ENCODE results near the gene ZNF722. TPM values are rescaled to one million over a fixed set of nuclear protein-coding genes. Genes with fewer than 3 reads are reported as not detected.
"Not testable (repeated sequence)": the region's sequence is repeated elsewhere in the genome, so short reads cannot be mapped to it uniquely, and the experiment has no call there.

Gene ZNF722
- polyA plus RNA-seq (2013), result not detected in 2 replicates

GRCh38 chr7:63998549-63998948 lies at the start of gene ZNF722:
Gene ZNF722 (plus strand): TSS chr7:63998849. CDS start chr7:63998962, 113 bp downstream.
- no peak within 1 kb of the TSS for H4K12ac ChIP-seq (ENCODE audit: low read depth, low read length)
- peaks cover 15% of the 10 kb centered on the region for H3K9me3 ChIP-seq (ENCODE audit: insufficient read depth, low read depth, low read length)
- no peak within 1 kb of the TSS for H3K14ac ChIP-seq (ENCODE audit: low read length)
- H3K18ac ChIP-seq (ENCODE audit: low read length), result no peak within 1 kb of the TSS
- no peak within 1 kb of the TSS for H3K4ac ChIP-seq (ENCODE audit: low read depth, low read length)
- no peaks in the 10 kb centered on the region for H3K36me3 ChIP-seq (ENCODE audit: control insufficient read depth in 1 of 2, insufficient read depth in 2 of 2, low read length in 2 of 2)
- H3K4me3 ChIP-seq (ENCODE audit: low read depth, low read length), result no peak within 1 kb of the TSS
- DNase-seq, result no peak
- no peaks in the 10 kb centered on the region for H3K79me1 ChIP-seq (ENCODE audit: low read length)
- no peaks in the 10 kb centered on the region for H3K4me1 ChIP-seq (ENCODE audit: control insufficient read depth in 1 of 2, insufficient read depth in 2 of 2, low read length in 2 of 2)
- no peak within 1 kb of the TSS for H4K91ac ChIP-seq (ENCODE audit: low read depth, low read length)
- H2BK12ac ChIP-seq (ENCODE audit: low read length), result no peak within 1 kb of the TSS
- H3K27ac ChIP-seq (ENCODE audit: low read depth, low read length), result no peak within 1 kb of the TSS
- no peak within 1 kb of the TSS for H2AK5ac ChIP-seq (ENCODE audit: low read length)
- H2AFZ ChIP-seq (ENCODE audit: insufficient read depth, low read length, poor library complexity), result no peak within 1 kb of the TSS
- no peak within 1 kb of the TSS for H2BK5ac ChIP-seq (ENCODE audit: low read depth, low read length, poor library complexity)
- no CpG with 5 or more reads among the region's 10 CpGs for WGBS (ENCODE audit: extremely low coverage, insufficient coverage, insufficient read length)
- H4K8ac ChIP-seq (ENCODE audit: low read depth, low read length), result no peak within 1 kb of the TSS
- no peak within 1 kb of the TSS for H3K23ac ChIP-seq (ENCODE audit: low read length)
- no peaks in the 10 kb centered on the region for H3K79me2 ChIP-seq (ENCODE audit: control insufficient read depth, insufficient read depth, low read length, poor library complexity)
- H3K9ac ChIP-seq (ENCODE audit: low read length), result no peak within 1 kb of the TSS
- H3K4me2 ChIP-seq (ENCODE audit: low read length), result no peak within 1 kb of the TSS
- H2BK120ac ChIP-seq (ENCODE audit: insufficient read depth, low read length, poor library complexity), result no peak within 1 kb of the TSS
- H3K27me3 ChIP-seq (ENCODE audit: insufficient read depth, low read length), result no peaks in the 10 kb centered on the region

GRCh38 chr7:63953181-63953580 lies 45.5 kb upstream of the ZNF722 start:
- no CpG with 5 or more reads among the region's 2 CpGs for WGBS (ENCODE audit: extremely low coverage, insufficient coverage, insufficient read length)
- Histone ChIP-seq H3K4me1 (ENCODE audit: control insufficient read depth in 1 of 2, insufficient read depth in 2 of 2, low read length in 2 of 2) (no peaks in the 10 kb centered on the region), H3K79me1 (ENCODE audit: low read length) (no peaks in the 10 kb centered on the region)

DNA sequence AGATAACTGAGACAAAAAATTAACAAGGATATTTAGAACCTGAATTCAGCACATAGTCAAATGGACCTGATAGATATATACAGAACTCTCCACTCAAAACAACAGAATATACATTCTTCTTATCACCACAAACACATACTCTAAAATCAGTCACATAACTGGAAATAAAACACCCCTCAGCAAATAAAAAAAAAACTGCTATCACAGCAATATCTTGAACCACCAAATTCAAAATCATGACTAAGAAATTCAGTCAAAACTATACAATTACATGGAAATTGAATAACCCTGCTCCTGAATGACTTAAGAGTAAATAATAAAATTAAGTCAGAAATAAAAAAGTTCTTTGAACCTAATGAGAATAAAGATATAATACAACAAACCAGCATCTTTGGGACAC lies 30.0 kb upstream of the ZNF722 start:
- no peak overlapping the region for H2BK120ac ChIP-seq (ENCODE audit: insufficient read depth, low read length, poor library complexity)
- peaks cover 3% of the 10 kb centered on the region for H3K9me3 ChIP-seq (ENCODE audit: insufficient read depth, low read depth, low read length)
- no peak overlapping the region for H3K18ac ChIP-seq (ENCODE audit: low read length)
- no peaks in the 10 kb centered on the region for H3K4me1 ChIP-seq (ENCODE audit: control insufficient read depth in 1 of 2, insufficient read depth in 2 of 2, low read length in 2 of 2)
- H3K27me3 ChIP-seq (ENCODE audit: insufficient read depth, low read length), result no peaks in the 10 kb centered on the region
- no peak overlapping the region for H2AFZ ChIP-seq (ENCODE audit: insufficient read depth, low read length, poor library complexity)
- H3K4ac ChIP-seq (ENCODE audit: low read depth, low read length), result no peak overlapping the region
- no peaks in the 10 kb centered on the region for H3K79me2 ChIP-seq (ENCODE audit: control insufficient read depth, insufficient read depth, low read length, poor library complexity)
- no peak overlapping the region for H2BK12ac ChIP-seq (ENCODE audit: low read length)
- no peak overlapping the region for H4K12ac ChIP-seq (ENCODE audit: low read depth, low read length)
- H4K8ac ChIP-seq (ENCODE audit: low read depth, low read length), result no peak overlapping the region
- no peak overlapping the region for H4K91ac ChIP-seq (ENCODE audit: low read depth, low read length)
- H3K27ac ChIP-seq (ENCODE audit: low read depth, low read length), result no peak overlapping the region
- no peaks in the 10 kb centered on the region for H3K79me1 ChIP-seq (ENCODE audit: low read length)
- no peak overlapping the region for H3K4me2 ChIP-seq (ENCODE audit: low read length)
- no peak overlapping the region for H2AK5ac ChIP-seq (ENCODE audit: low read length)
- no peak overlapping the region for H3K23ac ChIP-seq (ENCODE audit: low read length)
- no peak overlapping the region for H2BK5ac ChIP-seq (ENCODE audit: low read depth, low read length, poor library complexity)
- H3K14ac ChIP-seq (ENCODE audit: low read length), result no peak overlapping the region
- no peaks in the 10 kb centered on the region for H3K36me3 ChIP-seq (ENCODE audit: control insufficient read depth in 1 of 2, insufficient read depth in 2 of 2, low read length in 2 of 2)
- no peak for DNase-seq
- no peak overlapping the region for H3K9ac ChIP-seq (ENCODE audit: low read length)
- H3K4me3 ChIP-seq (ENCODE audit: low read depth, low read length), result no peak overlapping the region

More at GRCh38 chr7:63953181-63953580, 45.5 kb upstream of the ZNF722 start:
- Histone ChIP-seq H4K8ac (ENCODE audit: low read depth, low read length) (no peak overlapping the region), H3K4me3 (ENCODE audit: low read depth, low read length) (no peak overlapping the region), H4K12ac (ENCODE audit: low read depth, low read length) (no peak overlapping the region), H3K79me2 (ENCODE audit: control insufficient read depth, insufficient read depth, low read length, poor library complexity) (no peaks in the 10 kb centered on the region), H2BK12ac (ENCODE audit: low read length) (no peak overlapping the region), H3K4me2 (ENCODE audit: low read length) (no peak overlapping the region), H2BK5ac (ENCODE audit: low read depth, low read length, poor library complexity) (no peak overlapping the region), H3K18ac (ENCODE audit: low read length) (no peak overlapping the region), H2AFZ (ENCODE audit: insufficient read depth, low read length, poor library complexity) (no peak overlapping the region), H2AK5ac (ENCODE audit: low read length) (no peak overlapping the region), H3K27ac (ENCODE audit: low read depth, low read length) (no peak overlapping the region), H4K91ac (ENCODE audit: low read depth, low read length) (no peak overlapping the region), H3K4ac (ENCODE audit: low read depth, low read length) (no peak overlapping the region), H3K27me3 (ENCODE audit: insufficient read depth, low read length) (no peaks in the 10 kb centered on the region), H3K23ac (ENCODE audit: low read length) (no peak overlapping the region), H3K36me3 (ENCODE audit: control insufficient read depth in 1 of 2, insufficient read depth in 2 of 2, low read length in 2 of 2) (no peaks in the 10 kb centered on the region), H3K14ac (ENCODE audit: low read length) (no peak overlapping the region), H3K9ac (ENCODE audit: low read length) (no peak overlapping the region), H3K9me3 (ENCODE audit: insufficient read depth, low read depth, low read length) (peaks cover 29% of the 10 kb centered on the region), H2BK120ac (ENCODE audit: insufficient read depth, low read length, poor library complexity) (no peak overlapping the region)
- no peak for DNase-seq

DNA sequence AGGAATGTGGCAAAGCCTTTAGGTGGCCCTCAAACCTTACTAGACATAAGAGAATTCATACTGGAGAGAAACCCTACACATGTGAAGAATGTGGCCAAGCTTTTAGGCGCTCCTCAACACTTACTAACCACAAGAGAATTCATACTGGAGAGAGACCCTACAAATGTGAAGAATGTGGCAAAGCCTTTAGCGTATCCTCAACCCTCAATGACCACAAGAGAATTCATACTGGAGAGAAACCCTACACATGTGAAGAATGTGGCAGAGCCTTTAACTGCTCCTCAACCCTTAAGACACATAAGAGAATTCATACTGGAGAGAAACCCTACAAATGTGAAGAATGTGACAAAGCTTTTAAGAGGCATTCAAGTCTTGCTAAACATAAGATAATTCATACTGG lies 16.8 kb downstream of the ZNF722 start:
- H3K14ac ChIP-seq (ENCODE audit: low read length); H2AK5ac ChIP-seq (ENCODE audit: low read length); H3K4ac ChIP-seq (ENCODE audit: low read depth, low read length); H3K9me3 ChIP-seq (ENCODE audit: insufficient read depth, low read depth, low read length); H3K79me1 ChIP-seq (ENCODE audit: low read length); H3K9ac ChIP-seq (ENCODE audit: low read length); H3K4me3 ChIP-seq (ENCODE audit: low read depth, low read length); H2BK120ac ChIP-seq (ENCODE audit: insufficient read depth, low read length, poor library complexity); H2BK5ac ChIP-seq (ENCODE audit: low read depth, low read length, poor library complexity); H4K91ac ChIP-seq (ENCODE audit: low read depth, low read length); H3K79me2 ChIP-seq (ENCODE audit: control insufficient read depth, insufficient read depth, low read length, poor library complexity); H3K4me1 ChIP-seq (ENCODE audit: control insufficient read depth in 1 of 2, insufficient read depth in 2 of 2, low read length in 2 of 2); H4K12ac ChIP-seq (ENCODE audit: low read depth, low read length); H4K8ac ChIP-seq (ENCODE audit: low read depth, low read length); H3K18ac ChIP-seq (ENCODE audit: low read length); H3K36me3 ChIP-seq (ENCODE audit: control insufficient read depth in 1 of 2, insufficient read depth in 2 of 2, low read length in 2 of 2); H2BK12ac ChIP-seq (ENCODE audit: low read length); H3K27me3 ChIP-seq (ENCODE audit: insufficient read depth, low read length); H2AFZ ChIP-seq (ENCODE audit: insufficient read depth, low read length, poor library complexity); H3K27ac ChIP-seq (ENCODE audit: low read depth, low read length); H3K4me2 ChIP-seq (ENCODE audit: low read length); DNase-seq; H3K23ac ChIP-seq (ENCODE audit: low read length): not testable (repeated sequence)
- WGBS (ENCODE audit: extremely low coverage, insufficient coverage, insufficient read length), result no CpG with 5 or more reads among the region's 2 CpGs

All from trophoblast cell (in vitro differentiated cells and primary cell).